Epithelial cell of esophagus (primary cell): ENCODE results near the gene MRPL43.

ENCODE experiments used
- DNase-seq: peaks from one replicate; pipeline ENCODE4 v3.0.0; 2010; ENCODE audit warnings: low read depth
- H3K4me3 ChIP-seq: 2 replicates; pipeline ENCODE4 v1.5.1; 2011; ENCODE audit warnings: mild to moderate bottlenecking, low read length, control low read depth
- TF ChIP-seq, protein P1 (sequence below): IDR thresholded peaks from 2 replicates; pipeline ENCODE4 v1.5.1; 2011; ENCODE audit warnings: low read depth, mild to moderate bottlenecking, low read length, control low read depth, inconsistent platforms; ENCODE audit not compliant: insufficient read depth; ENCODE audit errors: missing control alignments

MRPL43 gene

DNA sequence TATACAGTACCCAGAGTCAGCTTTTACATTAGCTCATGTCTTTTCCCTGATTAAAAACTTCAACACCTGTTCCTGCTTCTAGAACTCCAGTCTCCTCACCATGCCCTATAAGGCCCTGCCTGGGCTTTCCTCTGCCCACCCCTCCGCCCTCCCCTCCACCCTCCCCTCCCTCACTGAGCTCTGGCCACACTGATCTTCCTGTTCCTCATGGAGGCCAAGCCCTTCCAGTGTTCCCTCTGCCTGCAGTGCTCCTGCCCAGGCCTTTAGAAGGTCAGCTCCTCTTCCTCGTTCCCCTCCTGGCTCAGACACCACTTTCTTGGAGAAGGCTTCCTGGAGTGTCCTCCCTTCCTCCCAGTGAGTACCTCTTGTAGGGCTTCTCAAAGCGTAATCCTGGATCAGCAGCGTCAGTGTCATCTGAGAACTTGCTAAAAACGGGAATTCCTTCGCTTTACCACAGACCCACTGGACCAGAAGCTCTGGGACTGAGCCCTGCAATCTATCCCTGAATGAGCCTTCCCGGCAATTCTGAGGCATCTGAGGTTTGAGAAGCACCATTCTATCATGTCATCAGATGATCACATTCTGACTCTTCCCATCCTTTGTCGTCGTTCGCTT lies 39.9 kb upstream of the MRPL43 start:
- no peak for DNase-seq
- H3K4me3 ChIP-seq, result no peak overlapping the region
- TF ChIP-seq, protein P1, sequence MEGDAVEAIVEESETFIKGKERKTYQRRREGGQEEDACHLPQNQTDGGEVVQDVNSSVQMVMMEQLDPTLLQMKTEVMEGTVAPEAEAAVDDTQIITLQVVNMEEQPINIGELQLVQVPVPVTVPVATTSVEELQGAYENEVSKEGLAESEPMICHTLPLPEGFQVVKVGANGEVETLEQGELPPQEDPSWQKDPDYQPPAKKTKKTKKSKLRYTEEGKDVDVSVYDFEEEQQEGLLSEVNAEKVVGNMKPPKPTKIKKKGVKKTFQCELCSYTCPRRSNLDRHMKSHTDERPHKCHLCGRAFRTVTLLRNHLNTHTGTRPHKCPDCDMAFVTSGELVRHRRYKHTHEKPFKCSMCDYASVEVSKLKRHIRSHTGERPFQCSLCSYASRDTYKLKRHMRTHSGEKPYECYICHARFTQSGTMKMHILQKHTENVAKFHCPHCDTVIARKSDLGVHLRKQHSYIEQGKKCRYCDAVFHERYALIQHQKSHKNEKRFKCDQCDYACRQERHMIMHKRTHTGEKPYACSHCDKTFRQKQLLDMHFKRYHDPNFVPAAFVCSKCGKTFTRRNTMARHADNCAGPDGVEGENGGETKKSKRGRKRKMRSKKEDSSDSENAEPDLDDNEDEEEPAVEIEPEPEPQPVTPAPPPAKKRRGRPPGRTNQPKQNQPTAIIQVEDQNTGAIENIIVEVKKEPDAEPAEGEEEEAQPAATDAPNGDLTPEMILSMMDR, result no peak

DNA sequence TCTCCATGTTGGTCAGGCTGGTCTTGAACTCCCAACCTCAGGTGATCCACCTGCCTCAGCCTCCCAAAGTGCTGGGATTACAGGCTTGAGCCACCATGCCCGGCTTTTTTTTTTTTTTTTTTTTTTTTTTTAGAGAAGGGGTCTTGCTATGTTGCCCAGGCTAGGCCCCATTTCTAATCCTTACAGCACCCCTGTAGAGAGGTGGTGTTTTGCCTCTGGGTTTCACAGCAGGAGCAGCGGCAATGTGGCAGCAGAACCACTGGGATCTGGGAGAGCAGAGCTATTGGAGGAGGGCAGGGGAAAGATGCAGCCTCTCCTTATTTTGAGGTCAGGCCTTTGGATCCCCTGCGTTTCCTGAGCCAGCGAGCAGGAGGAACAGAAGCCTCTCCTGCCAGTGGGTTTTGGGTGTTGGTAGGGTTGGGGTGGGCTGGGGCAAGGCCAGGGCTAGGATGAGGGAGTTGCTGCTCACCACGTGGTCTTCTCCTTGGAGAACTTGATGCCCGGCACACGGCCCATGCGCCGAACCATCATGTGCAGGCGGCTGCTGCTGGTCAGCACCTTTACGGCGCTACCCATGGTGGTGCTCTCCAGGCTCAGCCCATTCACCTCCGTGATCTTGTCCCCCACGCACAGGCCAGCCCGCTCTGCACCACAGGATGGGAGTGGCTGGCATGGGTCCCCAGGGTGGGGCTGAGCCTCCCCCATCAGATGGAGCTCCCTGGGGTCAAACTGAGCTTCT lies 35.8 kb upstream of the MRPL43 start:
- no peak overlapping the region for H3K4me3 ChIP-seq
- no peak for DNase-seq
- TF ChIP-seq, protein P1, result no peak

DNA sequence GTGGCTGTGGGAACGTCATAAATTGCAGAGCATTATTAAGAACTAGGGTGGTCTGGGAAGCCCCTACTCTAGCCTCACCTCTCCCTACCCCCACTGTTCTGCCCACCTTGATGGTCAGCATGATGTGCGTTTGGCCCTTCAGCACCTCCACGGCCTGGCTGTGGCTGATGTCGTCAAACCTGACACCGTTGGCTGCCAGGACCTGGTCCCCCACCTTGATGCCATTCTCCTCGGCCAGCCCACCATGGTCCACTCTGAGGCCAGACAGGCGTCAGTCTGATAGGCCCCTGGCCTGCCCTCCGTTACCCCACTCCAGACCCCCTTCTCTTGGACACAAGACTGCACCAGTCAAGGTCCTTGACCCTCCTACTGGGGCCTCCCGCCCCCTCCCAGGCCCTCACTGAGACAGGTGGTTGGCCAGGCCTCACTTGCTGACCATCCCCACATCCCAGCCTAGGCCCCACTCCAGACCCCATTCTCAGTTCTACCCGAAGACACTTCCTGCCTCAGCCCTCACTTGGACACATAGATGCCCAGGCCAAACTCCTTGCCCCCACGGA lies 34.5 kb upstream of the MRPL43 start:
- TF ChIP-seq, protein P1, result no peak
- no peak for DNase-seq
- no peak overlapping the region for H3K4me3 ChIP-seq

DNA sequence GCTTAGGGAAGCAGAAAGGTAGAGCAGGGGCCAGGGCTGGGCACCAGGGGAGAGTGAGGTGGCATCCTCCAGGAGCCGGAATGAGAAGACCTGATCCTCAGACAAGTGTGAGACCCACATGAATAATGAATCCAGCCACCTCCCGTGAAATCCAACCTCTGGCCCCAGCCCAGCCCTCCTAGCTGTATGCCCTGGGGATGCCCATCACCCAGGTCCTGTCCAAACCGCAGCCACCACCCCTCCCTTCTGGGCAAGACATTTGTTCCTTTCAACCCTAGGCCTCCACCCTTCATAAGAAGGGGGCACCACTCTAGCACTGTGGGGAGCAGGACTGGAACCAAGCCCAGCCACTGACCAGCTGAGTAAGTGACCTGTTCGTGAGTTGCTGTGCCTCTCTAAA lies 33.9 kb upstream of the MRPL43 start:
- H3K4me3 ChIP-seq, result no peak overlapping the region
- TF ChIP-seq, protein P1, result no peak
- no peak for DNase-seq

DNA sequence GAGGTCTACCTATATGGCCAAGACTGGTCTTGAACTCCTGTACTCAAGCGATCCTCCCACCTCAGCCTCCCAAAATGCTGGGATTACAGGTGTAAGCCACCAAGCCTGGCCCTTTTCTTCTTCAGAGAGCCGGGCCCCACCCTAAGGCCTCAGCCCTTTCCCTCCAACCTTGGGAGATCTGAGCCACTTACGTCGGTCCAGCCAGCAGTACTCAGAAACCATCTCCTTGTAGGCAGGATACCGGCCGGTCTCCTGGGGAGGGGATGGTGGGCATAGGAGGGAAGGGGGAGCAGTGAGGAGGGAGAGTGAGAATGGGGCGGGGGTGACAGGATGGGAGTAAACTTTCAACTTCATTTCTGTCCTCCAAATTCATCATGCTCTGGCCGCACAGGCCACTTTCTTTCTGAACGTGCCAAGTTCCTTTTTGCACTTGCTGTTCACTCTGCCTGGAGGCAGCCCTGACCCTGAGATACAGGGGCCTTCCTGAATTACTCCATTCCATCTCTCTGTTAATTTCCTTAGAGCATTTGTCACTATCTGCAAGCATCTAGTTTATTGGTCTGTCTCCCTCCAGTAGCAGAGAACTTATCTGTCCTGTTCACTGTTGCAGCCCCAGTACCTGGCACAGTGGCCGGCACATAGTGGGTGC lies 33.3 kb upstream of the MRPL43 start:
- H3K4me3 ChIP-seq, result no peak overlapping the region
- TF ChIP-seq, protein P1, result no peak
- DNase-seq, result no peak

DNA sequence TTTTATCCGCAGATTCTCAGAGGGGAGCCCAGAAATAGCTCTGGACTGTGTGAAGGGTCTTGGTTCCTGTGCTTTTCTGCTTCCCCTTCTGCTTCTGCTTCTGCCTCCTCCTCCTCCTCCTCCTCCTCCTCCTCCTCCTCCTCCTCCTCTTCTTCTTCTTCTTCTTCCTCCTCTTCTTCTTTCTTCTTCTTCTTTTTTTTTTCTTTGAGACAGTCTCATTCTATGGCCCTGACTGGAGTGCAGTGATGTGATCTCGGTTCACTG lies 32.1 kb upstream of the MRPL43 start:
- TF ChIP-seq, protein P1, result no peak
- H3K4me3 ChIP-seq, result no peak overlapping the region
- no peak for DNase-seq
